ENCODE measurements around the gene HCN3. TPM values are rescaled to one million over a fixed set of nuclear protein-coding genes. Genes with fewer than 3 reads are reported as not detected.

Gene HCN3
- total RNA-seq, 1 donor from 2014 or later, result 4.1 TPM

- no peak for DNase-seq (ENCODE audit: extremely low spot score, unreplicated experiment)
- H3K27ac Mint-ChIP-seq (ENCODE audit: unreplicated experiment), result peak overlapping the region; percentile 83
These were observed 44.6 kb downstream of the HCN3 start for GRCh38 chr1:155321639-155322503.

GRCh38 chr1:155322571-155322952 lies 45.3 kb downstream of the HCN3 start:
- Mint-ChIP-seq H3K4me3 (ENCODE audit: unreplicated experiment) (peak overlapping the region; percentile 86), H3K27ac (ENCODE audit: unreplicated experiment) (peak overlapping the region; percentile 83), H3K4me1 (ENCODE audit: unreplicated experiment) (peaks cover 32% of the 10 kb centered on the region), H3K9me3 (ENCODE audit: unreplicated experiment) (no peaks in the 10 kb centered on the region), H3K27me3 (ENCODE audit: unreplicated experiment) (no peaks in the 10 kb centered on the region), H3K36me3 (ENCODE audit: unreplicated experiment) (peaks cover 5% of the 10 kb centered on the region)
- TF ChIP-seq CTCF (IDR thresholded peaks at IDR 0.05), result no peak
- DNase-seq (ENCODE audit: extremely low spot score, unreplicated experiment), result no peak

More at GRCh38 chr1:155321639-155322503, 44.6 kb downstream of the HCN3 start:
- Mint-ChIP-seq H3K4me1 (ENCODE audit: unreplicated experiment) (peaks cover 32% of the 10 kb centered on the region), H3K9me3 (ENCODE audit: unreplicated experiment) (no peaks in the 10 kb centered on the region), H3K36me3 (ENCODE audit: unreplicated experiment) (peaks cover 5% of the 10 kb centered on the region), H3K27me3 (ENCODE audit: unreplicated experiment) (no peaks in the 10 kb centered on the region), H3K4me3 (ENCODE audit: unreplicated experiment) (peak overlapping the region; percentile 86)
- no peak for TF ChIP-seq CTCF (IDR thresholded peaks at IDR 0.05)

- H3K27ac Mint-ChIP-seq (ENCODE audit: unreplicated experiment), result peak overlapping the region; percentile 80
- TF ChIP-seq CTCF (IDR thresholded peaks at IDR 0.05), result peak; percentile 97
- peak; percentile 98 for DNase-seq (ENCODE audit: extremely low spot score, unreplicated experiment)
- H3K27me3 Mint-ChIP-seq (ENCODE audit: unreplicated experiment), result no peaks in the 10 kb centered on the region
- H3K9me3 Mint-ChIP-seq (ENCODE audit: unreplicated experiment), result no peaks in the 10 kb centered on the region
- H3K4me1 Mint-ChIP-seq (ENCODE audit: unreplicated experiment), result peaks cover 32% of the 10 kb centered on the region
- peaks cover 8% of the 10 kb centered on the region for H3K36me3 Mint-ChIP-seq (ENCODE audit: unreplicated experiment)
- peak overlapping the region; percentile 86 for H3K4me3 Mint-ChIP-seq (ENCODE audit: unreplicated experiment)
These were observed 45.9 kb downstream of the HCN3 start for GRCh38 chr1:155322953-155323728.

GRCh38 chr1:155323729-155324036 lies 46.4 kb downstream of the HCN3 start:
- peaks cover 32% of the 10 kb centered on the region for H3K4me1 Mint-ChIP-seq (ENCODE audit: unreplicated experiment)
- no peak for TF ChIP-seq CTCF (IDR thresholded peaks at IDR 0.05)
- H3K27ac Mint-ChIP-seq (ENCODE audit: unreplicated experiment), result peak overlapping the region; percentile 67
- H3K4me3 Mint-ChIP-seq (ENCODE audit: unreplicated experiment), result peak overlapping the region; percentile 86
- peak; percentile 93 for DNase-seq (ENCODE audit: extremely low spot score, unreplicated experiment)
- H3K9me3 Mint-ChIP-seq (ENCODE audit: unreplicated experiment), result no peaks in the 10 kb centered on the region
- no peaks in the 10 kb centered on the region for H3K27me3 Mint-ChIP-seq (ENCODE audit: unreplicated experiment)
- peaks cover 8% of the 10 kb centered on the region for H3K36me3 Mint-ChIP-seq (ENCODE audit: unreplicated experiment)
